Esophagus muscularis mucosa (tissue), 4 donors: ENCODE results near the gene EIF2B1. TPM values are rescaled to one million over a fixed set of nuclear protein-coding genes. Genes with fewer than 3 reads are reported as not detected.
"Not testable (repeated sequence)": the region's sequence is repeated elsewhere in the genome, so short reads cannot be mapped to it uniquely, and the experiment has no call there.

Experiments used
- DNase-seq: peaks from one replicate; pipeline ENCODE4 v3.0.0-alpha.2; 2017; ENCODE audit errors: extremely low spot score
- H3K27ac ChIP-seq, 4 donors: fragments of 200-600 bp; sonication (generic); replicated peaks in 1 of 4; 1 replicate in 3 of 4; 2 replicates in 1 of 4; pipeline ENCODE4 v1.5.1; 2016 to 2019; ENCODE audit warnings: mild to moderate bottlenecking in 1 of 4
- H3K27me3 ChIP-seq, 4 donors: fragments of 200-600 bp; sonication (generic); one replicate each; pipeline versions ENCODE4 v1.5.1 to v1.6.0; 2016 to 2019
- H3K36me3 ChIP-seq, 4 donors: fragments of 200-600 bp; sonication (generic); one replicate each; pipeline ENCODE4 v1.5.1; 2016 to 2019
- H3K4me1 ChIP-seq, 4 donors: fragments of 200-600 bp; sonication (generic); one replicate each; pipeline ENCODE4 v1.5.1; 2016 to 2019
- H3K4me3 ChIP-seq, 4 donors: fragments of 200-600 bp; sonication (generic); 1 replicate in 2 of 4; 2 replicates in 2 of 4; pipeline ENCODE4 v1.5.1; 2016 to 2019; ENCODE audit warnings: mild to moderate bottlenecking in 4 of 4, moderate library complexity in 1 of 4
- H3K9me3 ChIP-seq, 4 donors: fragments of 200-600 bp; sonication (generic); 1 replicate in 3 of 4; 2 replicates in 1 of 4; pipeline ENCODE4 v1.5.1; 2016 to 2019
- CTCF ChIP-seq, 3 experiments: fragments of 200-600 bp in 2 of 3; fragments of 450-650 bp in 1 of 3; sonication (generic) in 2 of 3; IDR thresholded peaks; one replicate each; pipeline ENCODE4 v1.5.1; 2017 to 2019; ENCODE audit warnings: antibody characterized with exemption in 3 of 3, mild to moderate bottlenecking in 2 of 3, moderate library complexity in 1 of 3
- EP300 ChIP-seq: sonication (generic); formaldehyde crosslinking; IDR thresholded peaks from one replicate; pipeline ENCODE4 v1.6.1; 2017; ENCODE audit warnings: antibody characterized with exemption
- POLR2A ChIP-seq: fragments of 450-650 bp; IDR thresholded peaks from one replicate; pipeline ENCODE4 v1.6.1; 2017; ENCODE audit warnings: antibody characterized with exemption, moderate library complexity, mild to moderate bottlenecking, low read depth
- POLR2AphosphoS5 ChIP-seq, 2 donors: sonication (generic); formaldehyde crosslinking; IDR thresholded peaks; one replicate each; pipeline ENCODE4 v1.6.1; 2017; ENCODE audit warnings: antibody characterized with exemption in 2 of 2
- WGBS: methylation state at CpG from one replicate; pipeline ENCODE4 v1.1.5; 2018; 5-methylcytosine and 5-hydroxymethylcytosine counted together
- intact Hi-C: fragments of 100-400 bp; cut with DNase I; formaldehyde crosslinking; loops from one replicate; pipeline ENCODE4 v1.15.1; 2023
- total RNA-seq, 4 donors: library from RNA; depleted of rRNA; stranded (reverse); fragments of >200 nt; gene quantifications; one replicate each; pipeline versions ENCODE4 v1.1.0 to v1.2.1, GENCODE V29; 2016

Gene EIF2B1
- total RNA-seq, 4 donors from 2014 or later, result 73.7 to 117 (median 94.6) TPM

DNA sequence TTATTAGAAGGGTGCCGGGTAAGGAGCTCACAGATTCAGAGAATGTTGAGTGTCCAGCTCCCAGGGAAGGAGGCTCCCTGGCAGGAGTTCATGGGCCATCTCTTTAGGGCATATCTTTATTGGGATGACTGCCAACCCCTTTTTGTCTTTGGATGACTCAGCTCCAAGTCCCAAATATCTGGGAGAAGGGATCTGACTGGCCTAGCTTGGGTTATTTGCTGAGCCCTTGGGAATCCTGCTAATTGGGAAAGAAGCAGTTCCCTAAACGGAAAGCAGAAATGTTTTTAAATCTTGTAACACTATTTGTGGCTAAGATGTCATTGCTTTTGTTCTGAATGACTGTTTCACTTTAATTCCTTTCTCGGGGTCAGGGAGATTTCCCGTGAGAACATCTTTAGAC lies 19.0 kb downstream of the EIF2B1 start:
- H3K27ac ChIP-seq, result no peak overlapping the region
- TF ChIP-seq POLR2A, result no peak
- no peak for TF ChIP-seq EP300
- TF ChIP-seq POLR2AphosphoS5 (IDR thresholded peaks at IDR 0.05), result no peak
- no peak for TF ChIP-seq CTCF (IDR thresholded peaks at IDR 0.05)
- 82% methylated on average over 4 of the region's 4 CpGs for WGBS

GRCh38 chr12:123614110-123614509 lies 19.4 kb downstream of the EIF2B1 start:
- no peak overlapping the region for H3K4me3 ChIP-seq
- no peaks in the 10 kb centered on the region for H3K9me3 ChIP-seq
- H3K27me3 ChIP-seq, result no peaks in the 10 kb centered on the region
- H3K4me1 ChIP-seq, result peaks cover 0 to 5% (median 2%) of the 10 kb centered on the region in 4 donors
- DNase-seq, result no peak
- WGBS, result 94% methylated on average over 2 of the region's 2 CpGs
- peaks cover 65 to 100% (median 93%) of the 10 kb centered on the region in 4 donors for H3K36me3 ChIP-seq
- TF ChIP-seq EP300 (no peak), POLR2A (no peak), POLR2AphosphoS5 (IDR thresholded peaks at IDR 0.05) (no peak), CTCF (IDR thresholded peaks at IDR 0.05) (no peak)
- intact Hi-C loops, result no loop called here
- H3K27ac ChIP-seq, result no peak overlapping the region

More for the DNA sequence above, 19.0 kb downstream of the EIF2B1 start:
- intact Hi-C loops, result no loop called here
- peaks cover 0 to 5% (median 2%) of the 10 kb centered on the region in 4 donors for H3K4me1 ChIP-seq
- no peaks in the 10 kb centered on the region for H3K27me3 ChIP-seq
- no peaks in the 10 kb centered on the region for H3K9me3 ChIP-seq
- peaks cover 65 to 100% (median 93%) of the 10 kb centered on the region in 4 donors for H3K36me3 ChIP-seq
- no peak overlapping the region for H3K4me3 ChIP-seq
- no peak for DNase-seq

DNA sequence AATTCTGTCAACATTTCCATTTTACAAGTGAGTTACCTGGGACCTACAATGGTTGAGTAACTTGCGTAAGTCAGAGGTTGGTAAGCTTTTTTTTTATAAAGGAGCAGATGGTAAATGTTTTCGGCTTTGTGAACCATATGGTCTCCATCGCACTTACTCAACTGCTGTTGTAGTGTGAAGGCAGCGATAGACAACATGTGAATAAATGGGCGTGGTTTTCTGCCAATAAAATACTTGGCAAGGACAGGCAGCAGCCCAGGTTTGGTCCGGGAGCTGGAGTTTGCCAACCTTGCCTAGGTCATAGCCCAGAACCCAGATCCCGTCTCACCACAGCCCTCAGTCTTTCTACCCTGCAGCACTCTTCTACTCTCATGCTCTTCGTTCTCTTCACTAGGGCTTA lies 25.3 kb downstream of the EIF2B1 start:
- WGBS, result 88% methylated on average over 8 of the region's 8 CpGs
- intact Hi-C loops, result no loop called here
- Histone ChIP-seq H3K9me3 (no peaks in the 10 kb centered on the region), H3K27ac (no peak overlapping the region), H3K4me1 (peaks cover 4 to 14% (median 12%) of the 10 kb centered on the region in 4 donors), H3K4me3 (no peak overlapping the region), H3K36me3 (peaks cover 45 to 84% (median 83%) of the 10 kb centered on the region in 4 donors), H3K27me3 (no peaks in the 10 kb centered on the region)
- TF ChIP-seq CTCF (IDR thresholded peaks at IDR 0.05) (no peak), POLR2AphosphoS5 (IDR thresholded peaks at IDR 0.05) (no peak), POLR2A (no peak), EP300 (no peak)
- DNase-seq, result no peak

DNA sequence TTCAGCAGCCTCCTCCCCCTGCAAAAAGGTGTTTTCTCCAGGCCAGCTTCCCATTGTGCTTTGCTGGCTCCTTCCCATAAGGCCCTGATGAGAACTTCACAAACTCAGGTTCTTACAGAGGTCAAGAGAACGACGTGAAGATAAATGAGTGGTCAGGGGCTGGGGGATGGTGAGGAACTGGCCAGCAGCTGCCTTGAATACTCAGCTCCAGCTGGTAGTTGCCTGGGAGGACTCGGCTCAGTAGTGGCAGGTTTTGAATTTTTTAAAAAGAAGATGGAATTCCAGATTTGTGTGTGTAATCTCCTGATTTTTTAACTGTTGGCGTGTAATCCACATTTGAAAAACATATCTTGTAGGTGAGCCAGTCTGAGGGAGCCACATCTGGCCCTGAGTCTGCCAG lies 25.7 kb downstream of the EIF2B1 start:
- Histone ChIP-seq H3K27me3 (no peaks in the 10 kb centered on the region), H3K36me3 (peaks cover 41 to 79% (median 79%) of the 10 kb centered on the region in 4 donors), H3K9me3 (no peaks in the 10 kb centered on the region), H3K4me3 (no peak overlapping the region), H3K27ac (no peak overlapping the region), H3K4me1 (peaks cover 8 to 19% (median 16%) of the 10 kb centered on the region in 4 donors)
- TF ChIP-seq POLR2AphosphoS5 (IDR thresholded peaks at IDR 0.05) (no peak), POLR2A (no peak), EP300 (no peak), CTCF (IDR thresholded peaks at IDR 0.05) (no peak)
- intact Hi-C loops, result no loop called here
- WGBS, result 70% methylated on average over 4 of the region's 4 CpGs
- no peak for DNase-seq

- H3K9me3 ChIP-seq, DNase-seq, H3K27ac ChIP-seq, H3K27me3 ChIP-seq, intact Hi-C loops, H3K4me3 ChIP-seq: not testable (repeated sequence)
- WGBS, result 88% methylated on average over 11 of the region's 11 CpGs
- Histone ChIP-seq H3K36me3 (peaks cover 13 to 44% (median 42%) of the 10 kb centered on the region in 4 donors), H3K4me1 (peaks cover 21 to 34% (median 30%) of the 10 kb centered on the region in 4 donors)
Measured at GRCh38 chr12:123603495-123603894, 30.0 kb downstream of the EIF2B1 start.
